ENCODE results near the gene DLK1. TPM values are rescaled to one million over a fixed set of nuclear protein-coding genes. Genes with fewer than 3 reads are reported as not detected.

Gene DLK1
- total and polyA plus RNA-seq, 2 of the 4 experiments (the other 2 are of a cell fraction) = under 0.01 to 0.07 TPM

DNA sequence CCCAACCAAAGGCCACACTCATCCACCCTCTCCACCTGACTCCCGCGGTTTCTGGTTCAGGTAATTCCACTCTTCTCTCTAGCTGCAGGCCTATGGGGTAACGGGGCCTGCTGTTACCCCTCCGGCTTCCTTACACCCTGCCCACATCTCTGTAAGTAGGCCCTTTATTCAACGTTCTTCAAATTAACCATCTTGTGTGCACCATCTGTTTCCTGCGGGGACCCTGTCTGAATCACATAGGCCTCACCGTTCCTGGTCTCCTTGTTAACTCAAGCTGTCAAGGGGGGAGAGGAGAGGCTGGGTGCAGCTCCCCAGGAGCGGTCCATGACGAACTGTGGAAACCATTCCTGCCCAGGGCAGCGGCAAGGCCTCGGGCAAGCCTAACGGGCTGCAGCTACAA is 9.3 kb upstream of the DLK1 start:
- POLR2A ChIA-PET (ENCODE audit: unreplicated experiment) = no interaction called here
- Histone ChIP-seq H3K4me2 (ENCODE audit: low read depth, low read length) (no peak overlapping the region), H2BK5ac (ENCODE audit: low read depth, low read length, poor library complexity, severe bottlenecking) (no peak overlapping the region), H3K4ac (ENCODE audit: low read depth, low read length) (no peak overlapping the region), H3K79me1 (ENCODE audit: low read depth in 1 of 2, low read length in 2 of 2) (no peaks in the 10 kb centered on the region), H3K56ac (ENCODE audit: extremely low read depth, insufficient read depth, low read length) (no peak overlapping the region), H2AFZ (replicated peaks; ENCODE audit: low read length, poor library complexity) (no peak overlapping the region), H3K18ac (ENCODE audit: low read depth, low read length) (no peak overlapping the region), H2AK5ac (ENCODE audit: low read depth, low read length) (no peak overlapping the region), H3K4me1 (ENCODE audit: control insufficient read depth, insufficient read depth, low read length) (no peaks in the 10 kb centered on the region), H2BK20ac (ENCODE audit: low read depth, low read length) (no peak overlapping the region), H3K14ac (replicated peaks; ENCODE audit: low read depth, low read length) (no peak overlapping the region), H3K9me3 (ENCODE audit: control insufficient read depth, insufficient read depth, low read length) (peaks cover 4% of the 10 kb centered on the region), H4K20me1 (ENCODE audit: insufficient read depth, low read length) (no peaks in the 10 kb centered on the region), H3K27me3 (ENCODE audit: control insufficient read depth, insufficient read depth, low read length) (peaks cover 67% of the 10 kb centered on the region), H3K4me3 (ENCODE audit: insufficient read depth, low read depth, low read length) (no peak overlapping the region), H3K23ac (ENCODE audit: low read depth, low read length) (no peak overlapping the region), H2BK15ac (ENCODE audit: low read depth, low read length) (no peak overlapping the region), H2AK9ac (replicated peaks; ENCODE audit: low read depth, low read length, poor library complexity) (no peak overlapping the region), H3K9me1 (ENCODE audit: insufficient read depth, low read length) (no peaks in the 10 kb centered on the region), H3K27ac (ENCODE audit: insufficient read depth, low read length) (no peak overlapping the region), H4K8ac (ENCODE audit: low read depth in 2 of 2, low read length in 2 of 2) (no peak overlapping the region), H3K36me3 (ENCODE audit: control insufficient read depth, insufficient read depth, low read length) (no peaks in the 10 kb centered on the region), H2BK120ac (ENCODE audit: low read depth, low read length) (no peak overlapping the region), H4K91ac (ENCODE audit: insufficient read depth, low read depth, low read length) (no peak overlapping the region), H4K5ac (ENCODE audit: low read depth, low read length) (no peak overlapping the region), H3K9ac (ENCODE audit: low read depth, low read length) (no peak overlapping the region)
- in situ Hi-C loops (cut with MboI; ENCODE audit: low sequenced_read_pairs) (loop anchor here (25.0 kb wide), 1 partner anchor 520 kb away; no protein-coding TSS in a partner anchor), intact Hi-C loops (cut with micrococcal nuclease) (no loop called here), dilution Hi-C loops (cut with HindIII; ENCODE audit: low sequenced_read_pairs, unreplicated experiment) (no loop called here)
- ATAC-seq (ENCODE audit: low read depth) (no peak), DNase-seq (no peak)
- no TSS peak for BruUV-seq (replicated peaks)
- TF ChIP-seq MAZ (IDR thresholded peaks at IDR 0.05; ENCODE audit: borderline replicate concordance, low read depth, low read length) (no peak), MAFK (IDR thresholded peaks at IDR 0.05; ENCODE audit: low read depth, low read length) (no peak), RCOR1 (IDR thresholded peaks at IDR 0.05; ENCODE audit: insufficient replicate concordance, low read length) (no peak), RFX5 (IDR thresholded peaks at IDR 0.05; ENCODE audit: low read depth, low read length) (no peak), NFE2L2 (IDR thresholded peaks at IDR 0.05; ENCODE audit: low read depth, low read length) (no peak), POLR2A (IDR thresholded peaks at IDR 0.05; ENCODE audit: low read depth, low read length) (no peak), CEBPB (IDR thresholded peaks at IDR 0.05; ENCODE audit: low read depth, low read length) (no peak), RAD21 (IDR thresholded peaks at IDR 0.05; ENCODE audit: low read length) (no peak), MXI1 (IDR thresholded peaks at IDR 0.05; ENCODE audit: borderline replicate concordance, low read depth, low read length) (no peak), CHD1 (IDR thresholded peaks at IDR 0.05; ENCODE audit: low read depth, low read length) (no peak), FOS (IDR thresholded peaks at IDR 0.05; ENCODE audit: low read depth, low read length) (no peak), BHLHE40 (IDR thresholded peaks at IDR 0.05; ENCODE audit: low read depth, low read length) (no peak), SMC3 (IDR thresholded peaks at IDR 0.05; ENCODE audit: low read depth, low read length) (no peak)
- TF ChIP-seq, protein P1, sequence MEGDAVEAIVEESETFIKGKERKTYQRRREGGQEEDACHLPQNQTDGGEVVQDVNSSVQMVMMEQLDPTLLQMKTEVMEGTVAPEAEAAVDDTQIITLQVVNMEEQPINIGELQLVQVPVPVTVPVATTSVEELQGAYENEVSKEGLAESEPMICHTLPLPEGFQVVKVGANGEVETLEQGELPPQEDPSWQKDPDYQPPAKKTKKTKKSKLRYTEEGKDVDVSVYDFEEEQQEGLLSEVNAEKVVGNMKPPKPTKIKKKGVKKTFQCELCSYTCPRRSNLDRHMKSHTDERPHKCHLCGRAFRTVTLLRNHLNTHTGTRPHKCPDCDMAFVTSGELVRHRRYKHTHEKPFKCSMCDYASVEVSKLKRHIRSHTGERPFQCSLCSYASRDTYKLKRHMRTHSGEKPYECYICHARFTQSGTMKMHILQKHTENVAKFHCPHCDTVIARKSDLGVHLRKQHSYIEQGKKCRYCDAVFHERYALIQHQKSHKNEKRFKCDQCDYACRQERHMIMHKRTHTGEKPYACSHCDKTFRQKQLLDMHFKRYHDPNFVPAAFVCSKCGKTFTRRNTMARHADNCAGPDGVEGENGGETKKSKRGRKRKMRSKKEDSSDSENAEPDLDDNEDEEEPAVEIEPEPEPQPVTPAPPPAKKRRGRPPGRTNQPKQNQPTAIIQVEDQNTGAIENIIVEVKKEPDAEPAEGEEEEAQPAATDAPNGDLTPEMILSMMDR (conservative IDR thresholded peaks at IDR 0.05; ENCODE audit: low read depth, low read length) = no peak
- TF ChIP-seq, protein P2, sequence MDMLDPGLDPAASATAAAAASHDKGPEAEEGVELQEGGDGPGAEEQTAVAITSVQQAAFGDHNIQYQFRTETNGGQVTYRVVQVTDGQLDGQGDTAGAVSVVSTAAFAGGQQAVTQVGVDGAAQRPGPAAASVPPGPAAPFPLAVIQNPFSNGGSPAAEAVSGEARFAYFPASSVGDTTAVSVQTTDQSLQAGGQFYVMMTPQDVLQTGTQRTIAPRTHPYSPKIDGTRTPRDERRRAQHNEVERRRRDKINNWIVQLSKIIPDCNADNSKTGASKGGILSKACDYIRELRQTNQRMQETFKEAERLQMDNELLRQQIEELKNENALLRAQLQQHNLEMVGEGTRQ (IDR thresholded peaks at IDR 0.05; ENCODE audit: low read depth, low read length) = no peak
- TF ChIP-seq, protein P3, sequence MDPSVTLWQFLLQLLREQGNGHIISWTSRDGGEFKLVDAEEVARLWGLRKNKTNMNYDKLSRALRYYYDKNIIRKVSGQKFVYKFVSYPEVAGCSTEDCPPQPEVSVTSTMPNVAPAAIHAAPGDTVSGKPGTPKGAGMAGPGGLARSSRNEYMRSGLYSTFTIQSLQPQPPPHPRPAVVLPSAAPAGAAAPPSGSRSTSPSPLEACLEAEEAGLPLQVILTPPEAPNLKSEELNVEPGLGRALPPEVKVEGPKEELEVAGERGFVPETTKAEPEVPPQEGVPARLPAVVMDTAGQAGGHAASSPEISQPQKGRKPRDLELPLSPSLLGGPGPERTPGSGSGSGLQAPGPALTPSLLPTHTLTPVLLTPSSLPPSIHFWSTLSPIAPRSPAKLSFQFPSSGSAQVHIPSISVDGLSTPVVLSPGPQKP (IDR thresholded peaks at IDR 0.05; ENCODE audit: borderline replicate concordance, low read depth, low read length) = no peak
- 100% methylated on average over 2 of the region's 12 CpGs; no CpG with 5 or more reads in 1 of the 2 experiments for WGBS, 2 experiments (ENCODE audit: extremely low coverage in 2 of 2, insufficient read length in 1 of 2)
- CTCF ChIA-PET = no interaction called here
